Suppressor macrophage treated with lipopolysaccharide for 4 hours (primary cell): ENCODE measurements around the gene COL23A1.

Experiments
- DNase-seq: peaks from one replicate; pipeline ENCODE4 v3.0.0-alpha.2; 2020

COL23A1 gene

GRCh38 chr5:178368716-178369300 is 221.4 kb downstream of the COL23A1 start:
- no peak for DNase-seq

GRCh38 chr5:178368274-178368673 is 221.9 kb downstream of the COL23A1 start:
- DNase-seq: no peak

- no peak for DNase-seq
Measured at GRCh38 chr5:178367736-178368120, 222.5 kb downstream of the COL23A1 start.

GRCh38 chr5:178366998-178367735 is 223.0 kb downstream of the COL23A1 start:
- no peak for DNase-seq

GRCh38 chr5:178365501-178366440 is 224.4 kb downstream of the COL23A1 start:
- no peak for DNase-seq

- no peak for DNase-seq
Measured at GRCh38 chr5:178364326-178364675, 225.9 kb downstream of the COL23A1 start.

GRCh38 chr5:178363501-178364325 is 226.5 kb downstream of the COL23A1 start:
- no peak for DNase-seq

GRCh38 chr5:178361657-178362445 is 228.3 kb downstream of the COL23A1 start:
- no peak for DNase-seq

- DNase-seq: no peak
Measured at GRCh38 chr5:178360926-178361235, 229.3 kb downstream of the COL23A1 start.

- peak; percentile 32 for DNase-seq
Measured at GRCh38 chr5:178360222-178360925, 229.8 kb downstream of the COL23A1 start.

GRCh38 chr5:178359738-178360137 is 230.5 kb downstream of the COL23A1 start:
- no peak for DNase-seq

- DNase-seq: no peak
Measured at GRCh38 chr5:178357678-178358077, 232.5 kb downstream of the COL23A1 start.

- peak; percentile 76 for DNase-seq
Measured at GRCh38 chr5:178357121-178357521, 233.1 kb downstream of the COL23A1 start.

- DNase-seq: no peak
Measured at GRCh38 chr5:178356431-178356872, 233.7 kb downstream of the COL23A1 start.

GRCh38 chr5:178355671-178356070 is 234.5 kb downstream of the COL23A1 start:
- DNase-seq: no peak

- DNase-seq: no peak
Measured at GRCh38 chr5:178353461-178353860, 236.7 kb downstream of the COL23A1 start.

- DNase-seq: no peak
Measured at GRCh38 chr5:178352035-178352349, 238.2 kb downstream of the COL23A1 start.

- no peak for DNase-seq
Measured at GRCh38 chr5:178351221-178352034, 238.8 kb downstream of the COL23A1 start.

- DNase-seq: peak; percentile 47
Measured at GRCh38 chr5:178350361-178351220, 239.6 kb downstream of the COL23A1 start.
